Upper lobe of left lung (tissue), 4 donors: ENCODE data around the gene ZC2HC1B.
"Not testable (repeated sequence)": the region's sequence is repeated elsewhere in the genome, so short reads cannot be mapped to it uniquely, and the experiment has no call there.

Experiments
- EP300 ChIP-seq, 4 donors: sonication (generic); formaldehyde crosslinking; IDR thresholded peaks; one replicate each; pipeline ENCODE4 v1.5.1; 2017; ENCODE audit warnings: antibody characterized with exemption in 4 of 4, control low read depth in 2 of 4
- POLR2A ChIP-seq, 4 donors: fragments of 450-650 bp; IDR thresholded peaks; one replicate each; pipeline ENCODE4 v1.5.1; 2016 to 2017; ENCODE audit warnings: antibody characterized with exemption in 4 of 4, mild to moderate bottlenecking in 2 of 4
- POLR2AphosphoS5 ChIP-seq, 2 donors: sonication (generic); formaldehyde crosslinking; IDR thresholded peaks; one replicate each; pipeline ENCODE4 v1.5.1; 2017; ENCODE audit warnings: antibody characterized with exemption in 2 of 2
- TF ChIP-seq, protein P1 (sequence below), 6 experiments: fragments of 450-650 bp in 4 of 6; fragments of 200-600 bp in 2 of 6; sonication (generic) in 2 of 6; IDR thresholded peaks; one replicate each; pipeline ENCODE4 v1.5.1; 2016 to 2019; ENCODE audit warnings: antibody characterized with exemption in 6 of 6

DNA sequence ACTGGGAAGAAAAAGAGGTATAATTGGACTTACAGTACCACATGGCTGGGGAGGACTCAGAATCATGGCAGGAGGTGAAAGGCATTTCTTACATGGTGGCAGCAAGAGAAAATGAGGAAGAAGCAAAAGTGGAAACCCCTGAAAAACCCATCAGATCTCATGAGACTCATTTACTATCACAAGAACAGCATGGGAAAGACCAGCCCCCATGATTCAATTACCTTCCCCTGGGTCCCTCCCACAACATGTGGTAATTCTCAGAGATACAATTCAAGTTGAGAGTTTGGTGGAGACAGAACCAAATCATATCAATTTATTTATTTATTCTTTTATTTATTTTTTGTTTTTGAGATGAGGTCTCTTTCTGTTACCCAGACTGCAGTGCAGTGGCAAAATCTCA lies 10.2 kb downstream of the ZC2HC1B start:
- TF ChIP-seq POLR2A, POLR2AphosphoS5, EP300 (IDR thresholded peaks at IDR 0.05): not testable (repeated sequence)
- TF ChIP-seq, protein P1, sequence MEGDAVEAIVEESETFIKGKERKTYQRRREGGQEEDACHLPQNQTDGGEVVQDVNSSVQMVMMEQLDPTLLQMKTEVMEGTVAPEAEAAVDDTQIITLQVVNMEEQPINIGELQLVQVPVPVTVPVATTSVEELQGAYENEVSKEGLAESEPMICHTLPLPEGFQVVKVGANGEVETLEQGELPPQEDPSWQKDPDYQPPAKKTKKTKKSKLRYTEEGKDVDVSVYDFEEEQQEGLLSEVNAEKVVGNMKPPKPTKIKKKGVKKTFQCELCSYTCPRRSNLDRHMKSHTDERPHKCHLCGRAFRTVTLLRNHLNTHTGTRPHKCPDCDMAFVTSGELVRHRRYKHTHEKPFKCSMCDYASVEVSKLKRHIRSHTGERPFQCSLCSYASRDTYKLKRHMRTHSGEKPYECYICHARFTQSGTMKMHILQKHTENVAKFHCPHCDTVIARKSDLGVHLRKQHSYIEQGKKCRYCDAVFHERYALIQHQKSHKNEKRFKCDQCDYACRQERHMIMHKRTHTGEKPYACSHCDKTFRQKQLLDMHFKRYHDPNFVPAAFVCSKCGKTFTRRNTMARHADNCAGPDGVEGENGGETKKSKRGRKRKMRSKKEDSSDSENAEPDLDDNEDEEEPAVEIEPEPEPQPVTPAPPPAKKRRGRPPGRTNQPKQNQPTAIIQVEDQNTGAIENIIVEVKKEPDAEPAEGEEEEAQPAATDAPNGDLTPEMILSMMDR (IDR thresholded peaks at IDR 0.05): not testable (repeated sequence)
